ENCODE results near the gene RC3H1. TPM values are rescaled to one million over a fixed set of nuclear protein-coding genes. Genes with fewer than 3 reads are reported as not detected.

Gene RC3H1
- total and polyA plus RNA-seq, 2 of the 8 experiments (the other 6 are each of a cell fraction or from before 2014, with no cell fraction given) = 7.4 to 32.2 TPM

GRCh38 chr1:174001573-174001972, 20.6 kb downstream of the RC3H1 start:
- Histone ChIP-seq H2BK20ac (ENCODE audit: low read length) (no peak overlapping the region), H4K5ac (ENCODE audit: insufficient read length, low read depth, low read length) (no peak overlapping the region), H3K56ac (replicated peaks; ENCODE audit: insufficient read length, low read depth, low read length) (no peak overlapping the region), H3K23me2 (ENCODE audit: low read depth, low read length) (peaks cover 2% of the 10 kb centered on the region; the same call in 1 of the 2 replicates), H4K20me1 (replicated peaks in 1 of 2; ENCODE audit: control insufficient read depth in 1 of 2, insufficient read depth in 2 of 2, low read length in 2 of 2) (peaks cover 0 to 5% of the 10 kb centered on the region in 2 experiments), H3K14ac (ENCODE audit: insufficient read length) (no peak overlapping the region), H3K4me2 (ENCODE audit: insufficient read depth in 1 of 2, low read depth in 2 of 2, low read length in 2 of 2) (peak overlapping the region in 1 of 2 experiments; percentile 12; a peak in 1 of 4 replicates), H2BK5ac (ENCODE audit: low read depth, low read length) (no peak overlapping the region), H2BK15ac (ENCODE audit: low read length) (no peak overlapping the region), H3K4me3 (ENCODE audit: extremely low read depth in 1 of 4, insufficient read depth in 2 of 4, low read depth in 3 of 4, low read length in 4 of 4) (no peak overlapping the region), H3K27me3 (replicated peaks in 1 of 4; ENCODE audit: control insufficient read depth in 3 of 4, extremely low read depth in 1 of 4, insufficient read depth in 3 of 4, low read length in 3 of 4) (no peaks in the 10 kb centered on the region), H2AFZ (ENCODE audit: low read length) (no peak overlapping the region), H3K79me1 (ENCODE audit: low read depth, low read length) (peaks cover 3% of the 10 kb centered on the region; the same call in 1 of the 2 replicates), H3K27ac (ENCODE audit: low read depth, low read length) (no peak overlapping the region), H4K91ac (replicated peaks; ENCODE audit: insufficient read length, low read length) (no peak overlapping the region), H4K8ac (ENCODE audit: extremely low read depth, insufficient read depth, low read length) (no peak overlapping the region), H2AK5ac (ENCODE audit: low read depth, low read length) (no peak overlapping the region), H3K36me3 (ENCODE audit: control insufficient read depth in 2 of 4, insufficient read depth in 4 of 4, low read length in 3 of 4) (no peaks in the 10 kb centered on the region), H3K4me1 (replicated peaks in 1 of 4; ENCODE audit: control insufficient read depth in 3 of 4, insufficient read depth in 4 of 4, low read length in 3 of 4) (no peaks in the 10 kb centered on the region; a peak in 1 of 7 replicates), H2BK120ac (replicated peaks; ENCODE audit: low read depth, low read length) (no peak overlapping the region), H3K9ac (replicated peaks in 1 of 4; ENCODE audit: extremely low read depth in 1 of 4, low read depth in 3 of 4, low read length in 3 of 4) (no peak overlapping the region), H3K4ac (replicated peaks; ENCODE audit: insufficient read length, low read depth, low read length) (no peak overlapping the region), H3K18ac (ENCODE audit: extremely low read depth, low read length) (no peak overlapping the region), H3K79me2 (ENCODE audit: control insufficient read depth in 1 of 2, insufficient read depth in 2 of 2, low read length in 2 of 2) (peaks cover 0 to 83% of the 10 kb centered on the region in 2 experiments; a peak in 3 of 4 replicates), H3K23ac (ENCODE audit: insufficient read length) (no peak overlapping the region), H3K9me3 (ENCODE audit: insufficient read depth in 2 of 2, low read depth in 1 of 2, low read length in 1 of 2) (no peaks in the 10 kb centered on the region), H2BK12ac (ENCODE audit: low read depth, low read length) (no peak overlapping the region)
- ChIA-PET CTCF (ENCODE audit: partially characterized antibody) (interaction anchor here (0.6 kb wide), 1 partner anchor 880 kb away, joined by 3 read pairs; no protein-coding TSS in a partner anchor), POLR2A (ENCODE audit: partially characterized antibody) (interaction anchor here (1.4 to 1.9 kb wide), 3 partner anchors 20 to 137 kb away, joined by 4 to 6 read pairs (median 5); partner anchors contain the start of genes GAS5, RC3H1 and ZBTB37)
- 68% methylated on average over 3 of the region's 3 CpGs; no CpG with 5 or more reads in 1 of the 2 experiments for WGBS, 2 experiments (ENCODE audit: extremely low coverage in 1 of 2, insufficient coverage in 1 of 2, insufficient read length in 1 of 2, insufficient replicate concordance in 2 of 2, low coverage in 1 of 2, low lambda C conversion rate in 2 of 2, missing lambda C conversion rate in 1 of 2)
- no peak for TF ChIP-seq CEBPB (IDR thresholded peaks at IDR 0.05; ENCODE audit: low read depth, low read length)
- TF ChIP-seq MAFK (IDR thresholded peaks at IDR 0.05; ENCODE audit: low read depth, low read length) = 0 out of 2 replicates have a peak, but pooled peaks have one; percentile 10
- no peak for TF ChIP-seq BACH1 (IDR thresholded peaks at IDR 0.05; ENCODE audit: low read length)
- TF ChIP-seq RXRA (IDR thresholded peaks at IDR 0.05; ENCODE audit: insufficient read depth, low read depth, low read length) = no peak
- no peak for DNase-seq (ENCODE audit: low read depth in 1 of 2, low spot score in 2 of 2)
- no peak for FAIRE-seq

All from H1 (cell line).